OCI-LY1 (cell line): ENCODE measurements around the gene ME1.

Experiments
- H2AFZ ChIP-seq: fragments of 200-600 bp; sonication (generic), shearing (Covaris generic); 2 replicates; pipeline ENCODE4 v1.6.0; 2014; ENCODE audit warnings: antibody characterized with exemption, mild to moderate bottlenecking, low read length
- H3F3A ChIP-seq: fragments of 200-600 bp; sonication (generic), shearing (Covaris generic); 2 replicates; pipeline ENCODE4 v1.6.0; 2014; ENCODE audit warnings: mild to moderate bottlenecking, antibody characterized with exemption, low read length, moderate library complexity; ENCODE audit not compliant: insufficient read depth
- H3K27ac ChIP-seq: fragments of 200-600 bp; sonication (generic); 2 replicates; pipeline ENCODE4 v1.5.1; 2014; ENCODE audit warnings: low read length, mixed run types, mild to moderate bottlenecking, low read depth; ENCODE audit not compliant: poor library complexity, severe bottlenecking
- H3K27me3 ChIP-seq: fragments of 200-600 bp; sonication (generic); 2 replicates; pipeline ENCODE4 v1.6.0; 2014; ENCODE audit warnings: antibody characterized with exemption, mild to moderate bottlenecking, low read length, moderate library complexity; ENCODE audit not compliant: insufficient read depth
- H3K36me3 ChIP-seq: fragments of 200-600 bp; sonication (generic); 2 replicates; pipeline ENCODE4 v1.6.1; 2014; ENCODE audit warnings: mild to moderate bottlenecking, antibody characterized with exemption, low read length, moderate library complexity, mixed read lengths; ENCODE audit not compliant: insufficient read depth
- H3K4me1 ChIP-seq: fragments of 200-600 bp; sonication (generic); 2 replicates; pipeline ENCODE4 v1.5.1; 2014; ENCODE audit warnings: mild to moderate bottlenecking, low read length, moderate library complexity; ENCODE audit not compliant: insufficient read depth, severe bottlenecking
- H3K4me2 ChIP-seq: fragments of 200-600 bp; sonication (generic), shearing (Covaris generic); 2 replicates; pipeline ENCODE4 v1.6.1; 2014; ENCODE audit warnings: low read length
- H3K4me3 ChIP-seq: fragments of 200-600 bp; sonication (generic); 2 replicates; pipeline ENCODE4 v1.5.1; 2014; ENCODE audit warnings: low read length, low read depth, mild to moderate bottlenecking, mixed read lengths; ENCODE audit not compliant: poor library complexity, severe bottlenecking
- H3K79me2 ChIP-seq: fragments of 200-600 bp; shearing (Covaris generic); 2 replicates; pipeline ENCODE4 v1.6.1; 2016; ENCODE audit warnings: mixed run types, low read length, mixed read lengths; ENCODE audit not compliant: insufficient read depth
- H3K9ac ChIP-seq: fragments of 200-600 bp; sonication (generic), shearing (Covaris generic); 2 replicates; pipeline ENCODE4 v1.6.1; 2014; ENCODE audit warnings: mild to moderate bottlenecking, low read length, mixed read lengths
- H3K9me2 ChIP-seq: fragments of 200-600 bp; sonication (generic), shearing (Covaris generic); 2 replicates; pipeline ENCODE4 v1.6.1; 2014; ENCODE audit warnings: low read depth, mild to moderate bottlenecking, low read length, mixed read lengths
- H3K9me3 ChIP-seq: fragments of 200-600 bp; shearing (Covaris generic); 2 replicates; pipeline ENCODE4 v1.6.1; 2014; ENCODE audit warnings: low read length, mixed read lengths
- H4K20me1 ChIP-seq: fragments of 200-600 bp; sonication (generic), shearing (Covaris generic); 2 replicates; pipeline ENCODE4 v1.6.0; 2016; ENCODE audit warnings: mild to moderate bottlenecking, low read length; ENCODE audit not compliant: insufficient read depth
- CTCF ChIP-seq: fragments of 200-600 bp; sonication (generic), shearing (Covaris generic); IDR thresholded peaks from 2 replicates; pipeline ENCODE4 v1.5.1; 2017; ENCODE audit warnings: mild to moderate bottlenecking, antibody characterized with exemption, low read length, moderate library complexity, mixed read lengths
- EZH2 ChIP-seq: fragments of 200-600 bp; sonication (generic), shearing (Covaris generic); IDR thresholded peaks from 2 replicates; pipeline ENCODE4 v1.8.0; 2017; ENCODE audit warnings: borderline replicate concordance, mixed run types, mild to moderate bottlenecking, antibody characterized with exemption, low read length, moderate library complexity, mixed read lengths

ME1 gene

GRCh38 chr6:83215131-83216047 is 215.5 kb downstream of the ME1 start:
- H3K79me2 ChIP-seq = no peaks in the 10 kb centered on the region
- H3K4me1 ChIP-seq = no peaks in the 10 kb centered on the region
- no peak for TF ChIP-seq EZH2
- TF ChIP-seq CTCF = peak; percentile 84
- H3K9me3 ChIP-seq = no peaks in the 10 kb centered on the region
- no peak overlapping the region for H2AFZ ChIP-seq
- H3K9ac ChIP-seq = no peak overlapping the region
- H3K27me3 ChIP-seq = no peaks in the 10 kb centered on the region
- H3F3A ChIP-seq = no peaks in the 10 kb centered on the region
- no peak overlapping the region for H3K4me2 ChIP-seq
- no peaks in the 10 kb centered on the region for H3K36me3 ChIP-seq
- no peaks in the 10 kb centered on the region for H3K9me2 ChIP-seq
- no peaks in the 10 kb centered on the region for H4K20me1 ChIP-seq
- H3K27ac ChIP-seq = no peak overlapping the region
- H3K4me3 ChIP-seq = no peak overlapping the region

GRCh38 chr6:83202031-83202430 is 228.8 kb downstream of the ME1 start:
- no peak overlapping the region for H3K27ac ChIP-seq
- no peaks in the 10 kb centered on the region; the same call in 1 of the 2 replicates for H3K36me3 ChIP-seq
- no peak overlapping the region for H2AFZ ChIP-seq
- H3K9ac ChIP-seq = no peak overlapping the region
- H3K4me3 ChIP-seq = no peak overlapping the region
- no peaks in the 10 kb centered on the region for H3K9me3 ChIP-seq
- no peaks in the 10 kb centered on the region for H3K4me1 ChIP-seq
- no peaks in the 10 kb centered on the region for H3F3A ChIP-seq
- no peaks in the 10 kb centered on the region for H3K9me2 ChIP-seq
- H3K79me2 ChIP-seq = no peaks in the 10 kb centered on the region
- peaks cover 4% of the 10 kb centered on the region; the same call in 1 of the 2 replicates for H3K27me3 ChIP-seq
- no peak for TF ChIP-seq EZH2
- no peak for TF ChIP-seq CTCF
- no peak overlapping the region for H3K4me2 ChIP-seq
- H4K20me1 ChIP-seq = no peaks in the 10 kb centered on the region

GRCh38 chr6:83199863-83200225 is 231.0 kb downstream of the ME1 start:
- TF ChIP-seq CTCF (no peak), EZH2 (no peak)
- H3K79me2 ChIP-seq = no peaks in the 10 kb centered on the region
- H3F3A ChIP-seq = no peaks in the 10 kb centered on the region
- H2AFZ ChIP-seq = no peak overlapping the region
- no peak overlapping the region for H3K4me3 ChIP-seq
- H3K27ac ChIP-seq = no peak overlapping the region
- H3K27me3 ChIP-seq = no peaks in the 10 kb centered on the region
- H3K9me3 ChIP-seq = no peaks in the 10 kb centered on the region
- no peaks in the 10 kb centered on the region for H3K9me2 ChIP-seq
- H3K4me2 ChIP-seq = no peak overlapping the region
- H3K9ac ChIP-seq = no peak overlapping the region
- no peaks in the 10 kb centered on the region; the same call in 1 of the 2 replicates for H3K36me3 ChIP-seq
- no peaks in the 10 kb centered on the region for H4K20me1 ChIP-seq
- peaks cover 1% of the 10 kb centered on the region for H3K4me1 ChIP-seq
